Medulla oblongata (tissue), 1 donor: Measurements from ENCODE around the gene MRPL16.

Experiments
- DNase-seq: peaks from one replicate; pipeline ENCODE4 v3.0.0-alpha.2; 2015; ENCODE audit errors: extremely low spot score

MRPL16 gene

DNA sequence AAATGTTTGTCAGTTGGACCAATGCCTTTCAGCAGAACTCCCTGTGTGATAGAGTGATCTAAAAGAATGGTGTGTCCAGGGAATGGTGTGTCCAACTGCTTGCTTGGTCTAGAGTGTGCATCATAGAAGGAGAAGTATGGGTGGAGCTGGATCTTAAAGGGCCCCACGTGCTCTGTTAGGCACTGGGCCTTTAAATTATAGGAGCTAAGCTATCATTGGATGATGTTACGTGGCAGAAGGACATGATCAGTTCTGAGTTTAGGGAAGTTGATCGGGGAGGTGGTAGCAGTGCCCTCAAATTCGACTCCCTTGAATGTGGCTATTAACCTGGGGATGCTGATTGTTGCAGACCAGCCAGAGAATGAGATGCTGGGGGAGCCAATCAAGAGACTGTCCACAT is 39.0 kb downstream of the MRPL16 start:
- no peak for DNase-seq

DNA sequence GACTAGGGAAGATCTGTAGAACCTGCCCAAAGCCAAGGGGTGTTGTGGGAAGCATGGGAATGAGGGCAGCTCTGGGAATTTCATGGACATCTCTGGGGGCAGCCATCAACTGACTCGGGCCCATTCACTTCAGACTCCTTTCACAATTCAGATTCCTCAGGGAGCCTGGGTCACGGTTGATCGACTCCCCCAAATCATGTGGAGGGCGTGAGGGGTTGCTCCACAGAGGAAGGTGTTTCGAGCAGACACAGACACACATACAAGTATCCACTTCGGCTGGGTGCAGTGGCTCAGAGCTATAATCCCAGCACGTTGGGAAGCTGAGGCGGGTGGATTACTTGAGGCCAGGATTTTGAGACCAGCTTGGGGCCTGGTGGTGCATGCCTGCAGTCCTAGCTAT is 39.7 kb downstream of the MRPL16 start:
- DNase-seq = no peak

DNA sequence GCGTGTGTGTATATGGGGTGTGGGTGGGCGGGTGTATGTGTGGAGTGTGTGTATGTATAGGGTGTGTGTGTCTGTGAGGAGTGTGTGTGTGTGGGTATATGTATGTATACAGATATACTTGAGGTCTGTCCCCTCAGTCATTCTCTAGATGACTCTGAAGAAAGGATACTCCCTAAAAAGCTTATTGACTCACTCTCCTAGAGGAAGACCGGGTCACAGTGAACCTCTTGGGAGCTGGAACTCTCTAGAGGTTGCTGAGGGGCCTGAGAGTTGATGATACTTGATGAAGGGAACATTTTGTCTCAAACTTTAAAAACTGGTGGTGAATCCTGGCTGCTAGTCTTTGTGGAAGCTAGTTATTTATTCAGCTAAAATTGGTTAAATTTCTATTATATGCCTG is 40.3 kb downstream of the MRPL16 start:
- no peak for DNase-seq

DNA sequence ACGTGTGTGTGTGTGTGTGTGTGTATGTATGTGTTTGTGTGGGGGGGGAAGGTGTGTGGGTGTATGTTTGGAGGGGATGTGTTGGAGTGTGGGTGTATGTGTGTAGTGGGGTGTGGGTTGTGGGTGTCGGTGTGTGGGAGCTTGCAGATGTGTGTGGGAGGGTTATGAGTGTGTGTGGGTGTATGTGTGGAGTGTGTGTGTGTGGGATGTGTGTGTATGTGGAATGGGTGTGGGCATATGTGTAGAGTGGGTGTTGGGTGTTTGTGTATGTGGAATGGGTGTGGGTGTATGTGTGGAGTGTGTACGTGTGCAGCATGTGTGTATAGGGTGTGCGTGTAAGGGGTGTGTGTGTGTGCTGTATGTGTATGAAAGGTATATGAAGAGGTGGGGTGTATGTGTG is 40.8 kb downstream of the MRPL16 start:
- no peak for DNase-seq

GRCh38 chr11:59769111-59769510 is 41.5 kb downstream of the MRPL16 start:
- no peak for DNase-seq

DNA sequence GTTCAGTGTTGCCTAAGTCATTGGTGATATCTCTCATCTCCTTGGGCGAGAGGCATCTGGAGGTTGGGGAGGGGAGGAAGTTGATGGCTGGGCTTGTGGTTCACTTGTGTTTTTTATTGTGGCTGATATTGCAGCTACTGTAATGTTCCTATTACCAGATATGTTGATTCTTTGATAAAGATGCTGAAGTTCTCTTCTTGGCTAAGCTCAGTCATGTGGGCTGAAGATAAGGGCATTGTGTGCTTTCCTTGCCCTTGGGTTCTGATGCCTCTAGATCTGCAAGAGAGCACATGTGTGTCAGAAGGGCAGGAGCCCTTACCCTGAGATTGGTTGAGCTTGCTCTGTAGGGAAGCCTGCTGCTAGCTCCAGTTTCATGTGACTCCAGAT is 43.4 kb downstream of the MRPL16 start:
- no peak for DNase-seq

DNA sequence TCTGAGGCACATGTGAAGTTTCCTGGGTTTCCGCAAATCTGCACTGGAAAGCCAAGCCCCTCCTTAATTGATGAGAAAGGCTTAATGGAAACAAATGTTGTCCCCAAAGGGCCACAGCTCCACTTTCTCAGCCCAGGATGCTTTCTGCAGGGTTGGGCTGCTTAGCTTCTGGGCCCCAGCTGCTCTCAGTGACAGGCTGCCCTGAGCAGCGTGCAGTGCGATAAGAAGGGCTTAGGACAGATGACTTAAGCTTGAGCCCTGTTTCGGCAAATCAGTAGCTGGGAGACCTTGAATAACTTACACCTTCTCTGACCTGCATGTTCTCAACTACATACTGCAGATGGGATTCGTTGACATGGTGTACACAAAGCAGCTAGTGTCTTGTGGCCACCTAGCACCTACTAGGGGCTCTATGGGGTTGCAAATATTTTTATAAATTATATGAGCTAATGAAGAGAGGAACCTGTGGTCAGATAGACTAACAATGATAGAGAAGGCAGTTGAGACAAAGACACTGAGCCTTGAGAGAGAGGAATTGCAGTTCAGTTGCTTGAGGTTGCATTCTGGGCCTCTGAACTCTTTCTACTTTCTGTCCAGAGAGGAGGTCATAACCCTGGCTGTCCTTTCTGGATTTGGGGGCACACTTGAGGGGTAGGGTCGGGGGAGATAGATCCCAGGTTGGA is 43.9 kb downstream of the MRPL16 start:
- DNase-seq = no peak

GRCh38 chr11:59765068-59765735 is 45.4 kb downstream of the MRPL16 start:
- DNase-seq = peak; percentile 51

GRCh38 chr11:59761993-59762392 is 48.6 kb downstream of the MRPL16 start:
- DNase-seq = no peak

DNA sequence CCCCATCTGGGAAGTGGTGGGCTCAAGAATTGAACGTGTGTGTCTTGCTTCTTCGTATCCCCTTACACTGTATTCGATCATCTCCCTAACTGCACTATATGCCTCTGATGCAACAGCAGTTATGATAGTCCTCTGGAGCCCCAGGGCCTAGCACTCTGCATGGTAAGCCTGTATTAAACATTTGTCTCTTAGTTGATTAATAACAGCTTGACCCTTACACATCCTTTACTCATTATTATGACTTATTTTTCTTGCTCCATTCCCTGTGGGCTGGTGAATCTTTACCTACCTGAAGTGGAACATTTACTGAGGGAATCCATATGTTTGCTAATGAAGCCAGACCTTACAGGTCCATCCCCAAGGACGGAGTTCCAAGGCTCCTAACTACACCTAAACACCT is 49.8 kb downstream of the MRPL16 start:
- no peak for DNase-seq

- no peak for DNase-seq
Observed at GRCh38 chr11:59759900-59760299, 50.7 kb downstream of the MRPL16 start.

- no peak for DNase-seq
Observed at GRCh38 chr11:59758401-59759037, 52.1 kb downstream of the MRPL16 start.

GRCh38 chr11:59756845-59757244 is 53.7 kb downstream of the MRPL16 start:
- peak; percentile 8 for DNase-seq

GRCh38 chr11:59756558-59756840 is 54.1 kb downstream of the MRPL16 start:
- no peak for DNase-seq
